IMR-90 (cell line): ENCODE results near the gene PCCA. TPM values are rescaled to one million over a fixed set of nuclear protein-coding genes. Genes with fewer than 3 reads are reported as not detected.

ENCODE experiments used
- ATAC-seq: fragments of 200-7000 bp; cut with Tn5 transposase; 2 replicates; pipeline ENCODE4 v1.9.1; 2020; ENCODE audit warnings: low read depth, mild to moderate bottlenecking, moderate library complexity
- BruUV-seq: library from RNA; stranded (reverse); fragments of 400-500 nt; replicated peaks from 2 replicates; lab custom pipeline; 2021; lab: Mats Ljungman, UMichigan
- CTCF ChIA-PET: fragments of 300-600 bp; formaldehyde crosslinking; extraction: SDS; loops from one replicate; lab custom pipeline; 2021; ENCODE audit warnings: antibody characterized with exemption; lab: Yijun Ruan, JAX
- POLR2A ChIA-PET: fragments of 300-600 bp; sonication (Branson Sonifier 250); formaldehyde crosslinking; loops from one replicate; lab custom pipeline; 2022; ENCODE audit warnings: antibody characterized with exemption; ENCODE audit not compliant: unreplicated experiment; lab: Charles Lee
- DNase-seq: peaks from one replicate; pipeline ENCODE4 v3.0.0; 2013
- H2AFZ ChIP-seq: replicated peaks from 2 replicates; pipeline ENCODE3; 2013; ENCODE audit warnings: low read length, mild to moderate bottlenecking; ENCODE audit not compliant: poor library complexity
- H2AK5ac ChIP-seq: 2 replicates; pipeline ENCODE4 v1.6.1; 2013; ENCODE audit warnings: low read depth, low read length, inconsistent platforms
- H2AK9ac ChIP-seq: replicated peaks from 2 replicates; pipeline ENCODE3; 2013; ENCODE audit warnings: mild to moderate bottlenecking, low read depth, low read length, moderate library complexity; ENCODE audit not compliant: poor library complexity
- H2BK120ac ChIP-seq: 2 replicates; pipeline ENCODE4 v1.6.1; 2013; ENCODE audit warnings: low read depth, low read length, inconsistent platforms
- H2BK15ac ChIP-seq: 3 replicates; pipeline ENCODE4 v1.6.1; 2013; ENCODE audit warnings: low read depth, low read length, inconsistent platforms
- H2BK20ac ChIP-seq: 2 replicates; pipeline ENCODE4 v1.6.1; 2013; ENCODE audit warnings: low read depth, mild to moderate bottlenecking, inconsistent platforms, low read length, moderate library complexity
- H2BK5ac ChIP-seq: 2 replicates; pipeline ENCODE4 v1.6.1; 2013; ENCODE audit warnings: mild to moderate bottlenecking, low read depth, low read length, inconsistent platforms; ENCODE audit not compliant: poor library complexity, severe bottlenecking
- H3K14ac ChIP-seq: replicated peaks from 2 replicates; pipeline ENCODE4 v1.6.1; 2013; ENCODE audit warnings: low read depth, low read length, inconsistent platforms
- H3K18ac ChIP-seq: 2 replicates; pipeline ENCODE4 v1.6.1; 2013; ENCODE audit warnings: low read depth, low read length, control low read depth
- H3K23ac ChIP-seq: 2 replicates; pipeline ENCODE4 v1.6.1; 2013; ENCODE audit warnings: low read depth, low read length, inconsistent platforms
- H3K27ac ChIP-seq: 2 replicates; pipeline ENCODE4 v1.5.1; 2013; ENCODE audit warnings: mild to moderate bottlenecking, control low read depth, low read length; ENCODE audit not compliant: insufficient read depth
- H3K27me3 ChIP-seq: 2 replicates; pipeline ENCODE4 v1.6.1; 2013; ENCODE audit warnings: low read length; ENCODE audit not compliant: control insufficient read depth, insufficient read depth
- H3K36me3 ChIP-seq: 2 replicates; pipeline ENCODE4 v1.6.1; 2013; ENCODE audit warnings: low read length, mixed read lengths; ENCODE audit not compliant: control insufficient read depth, insufficient read depth
- H3K4ac ChIP-seq: 2 replicates; pipeline ENCODE4 v1.6.1; 2013; ENCODE audit warnings: low read depth, low read length, inconsistent platforms
- H3K4me1 ChIP-seq: 2 replicates; pipeline ENCODE4 v1.6.1; 2013; ENCODE audit warnings: low read length, mixed read lengths; ENCODE audit not compliant: control insufficient read depth, insufficient read depth
- H3K4me2 ChIP-seq: 2 replicates; pipeline ENCODE4 v1.6.1; 2013; ENCODE audit warnings: low read depth, mild to moderate bottlenecking, control low read depth, low read length, moderate library complexity
- H3K4me3 ChIP-seq: 2 replicates; pipeline ENCODE4 v1.5.1; 2013; ENCODE audit warnings: low read depth, mild to moderate bottlenecking, control low read depth, low read length, moderate library complexity; ENCODE audit not compliant: insufficient read depth
- H3K56ac ChIP-seq: 2 replicates; pipeline ENCODE4 v1.6.1; 2013; ENCODE audit warnings: low read length, inconsistent platforms; ENCODE audit not compliant: insufficient read depth; ENCODE audit errors: extremely low read depth
- H3K79me1 ChIP-seq, 2 experiments: 2 replicates each; pipeline ENCODE4 v1.6.1; 2013; ENCODE audit warnings: low read length in 2 of 2, inconsistent platforms in 1 of 2, low read depth in 1 of 2
- H3K9ac ChIP-seq: 2 replicates; pipeline ENCODE4 v1.6.1; 2013; ENCODE audit warnings: low read depth, low read length, control low read depth
- H3K9me1 ChIP-seq: 2 replicates; pipeline ENCODE4 v1.6.1; 2013; ENCODE audit warnings: low read length, inconsistent platforms; ENCODE audit not compliant: insufficient read depth
- H3K9me3 ChIP-seq: 2 replicates; pipeline ENCODE4 v1.6.1; 2013; ENCODE audit warnings: low read length; ENCODE audit not compliant: control insufficient read depth, insufficient read depth
- H4K20me1 ChIP-seq: 2 replicates; pipeline ENCODE4 v1.6.1; 2013; ENCODE audit warnings: low read length, inconsistent platforms; ENCODE audit not compliant: insufficient read depth
- H4K5ac ChIP-seq: 2 replicates; pipeline ENCODE4 v1.6.1; 2013; ENCODE audit warnings: mild to moderate bottlenecking, low read depth, low read length, control low read depth
- H4K8ac ChIP-seq, 2 experiments: 2 replicates each; pipeline ENCODE4 v1.6.1; 2013; ENCODE audit warnings: low read depth in 2 of 2, low read length in 2 of 2, control low read depth in 1 of 2, inconsistent platforms in 1 of 2
- H4K91ac ChIP-seq: 2 replicates; pipeline ENCODE4 v1.6.1; 2013; ENCODE audit warnings: low read depth, low read length, inconsistent platforms; ENCODE audit not compliant: insufficient read depth
- CEBPB ChIP-seq: IDR thresholded peaks from 2 replicates; pipeline ENCODE4 v1.6.1; 2012; ENCODE audit warnings: low read depth, low read length, improper control_type of control experiment
- MXI1 ChIP-seq: IDR thresholded peaks from 2 replicates; pipeline ENCODE4 v1.6.1; 2012; ENCODE audit warnings: low read depth, mild to moderate bottlenecking, low read length, moderate library complexity, borderline replicate concordance
- WGBS, 2 experiments: methylation state at CpG; one replicate each; pipeline versions ENCODE4 v1.1.5 to v1.1.7; 2013; ENCODE audit warnings: missing lambda C conversion rate in 2 of 2; ENCODE audit not compliant: insufficient read length in 1 of 2; ENCODE audit errors: extremely low coverage in 2 of 2; 5-methylcytosine and 5-hydroxymethylcytosine counted together
- dilution Hi-C: fragments of 300-500 bp; cut with HindIII; formaldehyde crosslinking; loops from one replicate; pipeline ENCODE4 v1.14.3; 2018; ENCODE audit warnings: low sequenced_read_pairs; ENCODE audit not compliant: unreplicated experiment
- in situ Hi-C: fragments of 300-500 bp; cut with MboI; formaldehyde crosslinking; loops from 3 replicates; pipeline ENCODE4 v1.14.3; 2019; ENCODE audit warnings: low sequenced_read_pairs, inconsistent platforms, mixed read lengths
- intact Hi-C: fragments of 100-400 bp; cut with micrococcal nuclease; formaldehyde crosslinking; loops from 2 replicates; pipeline ENCODE4 v1.10.0; 2022
- polyA plus RNA-seq, 3 experiments: library from polyadenylated mRNA; depleted of rRNA; stranded (reverse); fragments of >200 nt; gene quantifications; 2 replicates each; pipeline ENCODE4 v1.2.3, GENCODE V29; 2012; ENCODE audit warnings: low replicate concordance in 1 of 3
- total RNA-seq: library from RNA; depleted of rRNA; stranded (reverse); fragments of >200 nt; gene quantifications from 2 replicates; pipeline ENCODE4 v1.2.3, GENCODE V29; 2012

The PCCA gene
- total and polyA plus RNA-seq, 2 of the 4 experiments (the other 2 are of a cell fraction) = 7.6 to 24.0 TPM

GRCh38 chr13:100565286-100565685 is 476.4 kb downstream of the PCCA start:
- no peak overlapping the region for H2BK5ac ChIP-seq
- H3K4me3 ChIP-seq = no peak overlapping the region
- H2AFZ ChIP-seq = no peak overlapping the region
- H3K14ac ChIP-seq = no peak overlapping the region
- no peak overlapping the region for H4K8ac ChIP-seq
- no peak overlapping the region for H3K4ac ChIP-seq
- no TSS peak for BruUV-seq
- dilution Hi-C loops (no loop called here), intact Hi-C loops (no loop called here), in situ Hi-C loops (no loop called here)
- no peaks in the 10 kb centered on the region for H4K20me1 ChIP-seq
- no peak overlapping the region for H4K91ac ChIP-seq
- 56% methylated on average over 3 of the region's 8 CpGs; no CpG with 5 or more reads in 1 of the 2 experiments for WGBS, 2 experiments
- no peak overlapping the region for H2BK20ac ChIP-seq
- no peak for ATAC-seq
- H3K9ac ChIP-seq = no peak overlapping the region
- no peak overlapping the region for H2AK9ac ChIP-seq
- no peak overlapping the region for H4K5ac ChIP-seq
- TF ChIP-seq CEBPB = 0 out of 2 replicates have a peak, but pooled peaks have one; percentile 27
- TF ChIP-seq MXI1 = no peak
- no peaks in the 10 kb centered on the region; the same call in 1 of the 2 replicates for H3K27me3 ChIP-seq
- H2AK5ac ChIP-seq = no peak overlapping the region
- H3K27ac ChIP-seq = no peak overlapping the region
- H3K4me1 ChIP-seq = peaks cover 4% of the 10 kb centered on the region; the same call in 1 of the 2 replicates
- no peak overlapping the region for H2BK120ac ChIP-seq
- CTCF ChIA-PET = no interaction called here
- no peaks in the 10 kb centered on the region for H3K9me3 ChIP-seq
- no peak overlapping the region for H3K56ac ChIP-seq
- no peak overlapping the region for H3K4me2 ChIP-seq
- no peak overlapping the region for H2BK15ac ChIP-seq
- no peak overlapping the region for H3K23ac ChIP-seq
- POLR2A ChIA-PET = no interaction called here
- no peak for DNase-seq
- H3K9me1 ChIP-seq = no peaks in the 10 kb centered on the region
- H3K36me3 ChIP-seq = no peaks in the 10 kb centered on the region
- no peak overlapping the region for H3K18ac ChIP-seq
- H3K79me1 ChIP-seq = no peaks in the 10 kb centered on the region
